Astrocyte (in vitro differentiated cells and primary cell): Measurements from ENCODE around the gene DIMT1. TPM values are rescaled to one million over a fixed set of nuclear protein-coding genes. Genes with fewer than 3 reads are reported as not detected.
A peak's percentile ranks its signal among the peaks of the same experiment; 100 is the strongest.

Experiments used
- DNase-seq: peaks from one replicate; pipeline ENCODE4 v3.0.0-alpha.2; 2010; ENCODE audit warnings: low read depth
- FAIRE-seq: peaks from 2 replicates; lab custom pipeline; 2011; peaks lifted over from hg19 to GRCh38; lab: Jason Lieb, UNC
- H2AFZ ChIP-seq: 2 replicates; pipeline ENCODE4 v1.6.0; 2012; ENCODE audit warnings: low read depth, low read length, inconsistent platforms
- H3K27ac ChIP-seq: 2 replicates; pipeline ENCODE4 v1.5.1; 2011; ENCODE audit warnings: low read depth, low read length, inconsistent platforms
- H3K27me3 ChIP-seq: 2 replicates; pipeline ENCODE4 v1.6.0; 2011; ENCODE audit warnings: low read length, inconsistent platforms; ENCODE audit not compliant: insufficient read depth
- H3K36me3 ChIP-seq: 2 replicates; pipeline ENCODE4 v1.5.1; 2011; ENCODE audit warnings: low read length, inconsistent platforms; ENCODE audit not compliant: insufficient read depth
- H3K4me1 ChIP-seq: 2 replicates; pipeline ENCODE4 v1.5.1; 2011; ENCODE audit warnings: low read length, inconsistent platforms; ENCODE audit not compliant: insufficient read depth
- H3K4me2 ChIP-seq: 2 replicates; pipeline ENCODE4 v1.6.0; 2012; ENCODE audit warnings: low read length, inconsistent platforms
- H3K4me3 ChIP-seq: 2 replicates; pipeline ENCODE4 v1.5.1; 2011; ENCODE audit warnings: low read depth, mild to moderate bottlenecking, low read length, inconsistent platforms; ENCODE audit not compliant: insufficient read depth
- H3K79me2 ChIP-seq: 2 replicates; pipeline ENCODE4 v1.6.0; 2012; ENCODE audit warnings: mild to moderate bottlenecking, low read length, inconsistent platforms; ENCODE audit not compliant: insufficient read depth
- H3K9ac ChIP-seq: 2 replicates; pipeline ENCODE4 v1.6.0; 2012; ENCODE audit warnings: mild to moderate bottlenecking, low read length, inconsistent platforms
- H3K9me3 ChIP-seq: 2 replicates; pipeline ENCODE4 v1.5.1; 2012; ENCODE audit warnings: low read depth, mild to moderate bottlenecking, low read length, inconsistent platforms; ENCODE audit not compliant: insufficient read depth
- H4K20me1 ChIP-seq: 2 replicates; pipeline ENCODE4 v1.6.0; 2012; ENCODE audit warnings: low read length, inconsistent platforms; ENCODE audit not compliant: insufficient read depth
- H3K27ac Mint-ChIP-seq: one replicate; pipeline ENCODE4 v1.8.0; 2021; ENCODE audit warnings: mild to moderate bottlenecking, mixed read lengths; ENCODE audit not compliant: unreplicated experiment
- H3K27me3 Mint-ChIP-seq: one replicate; pipeline ENCODE4 v1.8.0; 2021; ENCODE audit warnings: low read depth, mixed read lengths; ENCODE audit not compliant: unreplicated experiment
- H3K36me3 Mint-ChIP-seq: one replicate; pipeline ENCODE4 v1.8.0; 2021; ENCODE audit warnings: low read depth, mixed read lengths; ENCODE audit not compliant: unreplicated experiment
- H3K4me1 Mint-ChIP-seq: one replicate; pipeline ENCODE4 v1.8.0; 2021; ENCODE audit warnings: low read depth, mixed read lengths; ENCODE audit not compliant: unreplicated experiment
- H3K4me3 Mint-ChIP-seq: one replicate; pipeline ENCODE4 v1.8.0; 2021; ENCODE audit warnings: mild to moderate bottlenecking, moderate library complexity, mixed read lengths; ENCODE audit not compliant: unreplicated experiment
- H3K9me3 Mint-ChIP-seq: one replicate; pipeline ENCODE4 v1.8.0; 2021; ENCODE audit warnings: mild to moderate bottlenecking, mixed read lengths; ENCODE audit not compliant: unreplicated experiment
- CTCF ChIP-seq: IDR thresholded peaks from 2 replicates; pipeline ENCODE4 v1.5.1; 2011; ENCODE audit warnings: low read depth, mild to moderate bottlenecking, inconsistent platforms, low read length, moderate library complexity; ENCODE audit not compliant: insufficient read depth
- EZH2 ChIP-seq: IDR thresholded peaks from 2 replicates; pipeline ENCODE4 v1.6.1; 2012; ENCODE audit warnings: mild to moderate bottlenecking, low read length, inconsistent platforms; ENCODE audit not compliant: insufficient read depth
- total RNA-seq: library from RNA; stranded (reverse); gene quantifications from 2 replicates; pipeline ENCODE4 v1.2.1, GENCODE V29; 2021

The DIMT1 gene
- total RNA-seq, 1 donor from 2014 or later: 25.7 TPM

- Histone ChIP-seq H3K4me3 (no peak overlapping the region), H3K27me3 (no peaks in the 10 kb centered on the region), H3K9me3 (no peaks in the 10 kb centered on the region), H3K4me1 (no peaks in the 10 kb centered on the region), H3K9ac (no peak overlapping the region), H3K79me2 (no peaks in the 10 kb centered on the region), H2AFZ (no peak overlapping the region), H4K20me1 (no peaks in the 10 kb centered on the region), H3K27ac (no peak overlapping the region), H3K4me2 (no peak overlapping the region), H3K36me3 (peaks cover 14% of the 10 kb centered on the region)
- H3K4me3 Mint-ChIP-seq: no peak overlapping the region
- no peak overlapping the region for H3K27ac Mint-ChIP-seq
- H3K4me1 Mint-ChIP-seq: peaks cover 3% of the 10 kb centered on the region
- DNase-seq: no peak
- TF ChIP-seq CTCF (no peak), EZH2 (no peak)
- no peak for FAIRE-seq
- H3K36me3 Mint-ChIP-seq: peaks cover 15% of the 10 kb centered on the region
- H3K27me3 Mint-ChIP-seq: no peaks in the 10 kb centered on the region
- H3K9me3 Mint-ChIP-seq: no peaks in the 10 kb centered on the region
Observed at GRCh38 chr5:62369039-62369438, 34.7 kb downstream of the DIMT1 start.

- Mint-ChIP-seq H3K4me1 (peaks cover 3% of the 10 kb centered on the region), H3K9me3 (no peaks in the 10 kb centered on the region), H3K27ac (no peak overlapping the region), H3K36me3 (peaks cover 12% of the 10 kb centered on the region), H3K4me3 (no peak overlapping the region), H3K27me3 (no peaks in the 10 kb centered on the region)
- no peak for FAIRE-seq
- Histone ChIP-seq H3K4me2 (no peak overlapping the region), H3K4me3 (no peak overlapping the region), H4K20me1 (no peaks in the 10 kb centered on the region), H3K9ac (no peak overlapping the region), H2AFZ (no peak overlapping the region), H3K9me3 (no peaks in the 10 kb centered on the region), H3K79me2 (no peaks in the 10 kb centered on the region), H3K27ac (no peak overlapping the region), H3K36me3 (peaks cover 16% of the 10 kb centered on the region), H3K4me1 (no peaks in the 10 kb centered on the region), H3K27me3 (no peaks in the 10 kb centered on the region)
- TF ChIP-seq CTCF: no peak
- no peak for TF ChIP-seq EZH2
- no peak for DNase-seq
Observed at GRCh38 chr5:62362701-62363100, 41.0 kb downstream of the DIMT1 start.

DNA sequence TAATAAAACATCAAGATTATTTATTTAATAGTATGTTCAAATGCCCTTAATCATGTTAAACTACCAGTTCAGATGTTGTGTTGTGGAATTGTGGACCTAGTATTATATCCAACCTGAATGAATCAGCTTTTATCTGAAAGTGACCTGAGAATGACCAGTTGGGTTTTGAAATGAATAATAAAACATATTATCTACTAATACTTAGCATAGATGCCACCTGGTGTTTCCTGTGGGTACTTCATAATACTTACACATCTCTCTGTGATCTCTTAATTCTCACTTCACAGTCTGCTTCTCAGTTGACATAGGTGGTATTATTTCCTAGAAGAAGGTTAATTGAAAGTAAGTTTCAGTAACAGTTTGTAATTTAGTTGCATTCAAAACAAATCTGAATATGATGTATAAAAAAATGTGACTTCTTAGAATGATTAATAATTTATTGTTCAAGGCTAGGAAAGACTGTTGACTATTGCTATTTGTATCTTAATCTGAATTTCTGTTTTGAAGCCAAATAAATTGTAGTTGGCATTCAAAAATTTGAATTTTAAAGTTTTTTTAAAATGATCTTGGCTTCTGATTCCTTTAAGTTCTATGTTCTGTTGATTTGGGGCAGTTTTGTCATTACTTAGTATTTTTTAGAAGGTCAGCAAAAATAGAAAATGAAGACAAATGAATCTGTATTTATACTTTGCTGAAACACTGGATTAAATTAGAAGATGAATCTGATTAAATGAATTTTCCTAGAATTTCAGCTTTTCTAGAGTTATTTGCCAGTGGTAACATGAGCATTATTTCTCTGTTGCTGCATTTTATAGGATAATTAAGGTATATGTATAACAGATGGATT is 49.5 kb downstream of the DIMT1 start:
- no peaks in the 10 kb centered on the region for H3K9me3 Mint-ChIP-seq
- peak; percentile 38 for DNase-seq

More for the DNA sequence above, 49.5 kb downstream of the DIMT1 start:
- FAIRE-seq: no peak
- no peak overlapping the region for H2AFZ ChIP-seq
- Mint-ChIP-seq H3K4me1 (no peaks in the 10 kb centered on the region), H3K36me3 (peaks cover 3% of the 10 kb centered on the region), H3K4me3 (no peak overlapping the region), H3K27me3 (no peaks in the 10 kb centered on the region), H3K27ac (no peak overlapping the region)
- H3K79me2 ChIP-seq: no peaks in the 10 kb centered on the region
- peak; percentile 56 for TF ChIP-seq CTCF
- TF ChIP-seq EZH2: no peak
- H4K20me1 ChIP-seq: no peaks in the 10 kb centered on the region
- no peak overlapping the region for H3K4me3 ChIP-seq
- peaks cover 20% of the 10 kb centered on the region for H3K36me3 ChIP-seq
- no peak overlapping the region for H3K27ac ChIP-seq
- no peak overlapping the region for H3K4me2 ChIP-seq
- no peaks in the 10 kb centered on the region for H3K4me1 ChIP-seq
- H3K27me3 ChIP-seq: no peaks in the 10 kb centered on the region
- no peak overlapping the region for H3K9ac ChIP-seq
- H3K9me3 ChIP-seq: no peaks in the 10 kb centered on the region
